Common myeloid progenitor, CD34-positive (primary cell): ENCODE data around the gene ANO5.

Experiments
- CTCF ChIA-PET: fragments of 350-600 bp; sonication (Branson Sonifier 250); formaldehyde crosslinking; loops from one replicate; lab custom pipeline; 2021; ENCODE audit warnings: antibody characterized with exemption; lab: Charles Lee
- POLR2A ChIA-PET: fragments of 350-600 bp; sonication (Branson Sonifier 250); formaldehyde crosslinking; loops from one replicate; lab custom pipeline; 2021; ENCODE audit warnings: antibody characterized with exemption; lab: Charles Lee
- DNase-seq, 3 donors: peaks; one replicate each; pipeline versions ENCODE4 v3.0.0 to v3.0.0-alpha.2; 2013
- H3K27ac ChIP-seq, 2 experiments: 1 replicate in 1 of 2; 2 replicates in 1 of 2; pipeline ENCODE4 v1.7.0; 2013; ENCODE audit warnings: inconsistent platforms in 2 of 2, low read length in 2 of 2, mild to moderate bottlenecking in 2 of 2, low read depth in 1 of 2, moderate library complexity in 1 of 2; ENCODE audit not compliant: severe bottlenecking in 2 of 2, insufficient read depth in 1 of 2, poor library complexity in 1 of 2
- H3K27me3 ChIP-seq, 5 experiments: replicated peaks in 2 of 5; 1 replicate in 3 of 5; 2 replicates in 2 of 5; pipeline versions ENCODE4 v1.6.1 to v1.7.0; 2013; ENCODE audit warnings: low read length in 4 of 5, mild to moderate bottlenecking in 2 of 5, moderate library complexity in 2 of 5, inconsistent platforms in 1 of 5; ENCODE audit not compliant: insufficient read depth in 5 of 5, control insufficient read depth in 4 of 5
- H3K36me3 ChIP-seq, 4 experiments: 1 replicate in 2 of 4; 2 replicates in 2 of 4; pipeline versions ENCODE4 v1.6.1 to v1.7.0; 2013; ENCODE audit warnings: low read length in 3 of 4, control low read depth in 1 of 4, mild to moderate bottlenecking in 1 of 4; ENCODE audit not compliant: control insufficient read depth in 4 of 4, insufficient read depth in 4 of 4
- H3K4me1 ChIP-seq, 4 experiments: 1 replicate in 3 of 4; 2 replicates in 1 of 4; pipeline versions ENCODE4 v1.6.1 to v1.7.1; 2013; ENCODE audit warnings: low read length in 3 of 4, mild to moderate bottlenecking in 3 of 4, control low read depth in 1 of 4, inconsistent platforms in 1 of 4, moderate library complexity in 1 of 4; ENCODE audit not compliant: control insufficient read depth in 4 of 4, insufficient read depth in 4 of 4; ENCODE audit errors: control extremely low read depth in 1 of 4
- H3K4me3 ChIP-seq, 7 experiments: 1 replicate in 4 of 7; 2 replicates in 3 of 7; pipeline versions ENCODE4 v1.5.1 to v1.7.0; 2013; ENCODE audit warnings: mild to moderate bottlenecking in 7 of 7, low read length in 6 of 7, moderate library complexity in 6 of 7, inconsistent platforms in 2 of 7, low read depth in 2 of 7, control low read depth in 1 of 7; ENCODE audit not compliant: insufficient read depth in 4 of 7, control insufficient read depth in 1 of 7; ENCODE audit errors: extremely low read depth in 1 of 7
- H3K9me3 ChIP-seq, 5 experiments: 1 replicate in 4 of 5; 2 replicates in 1 of 5; pipeline versions ENCODE4 v1.6.1 to v1.7.1; 2013; ENCODE audit warnings: low read length in 4 of 5, mild to moderate bottlenecking in 2 of 5, inconsistent platforms in 1 of 5, low read depth in 1 of 5, moderate library complexity in 1 of 5; ENCODE audit not compliant: control insufficient read depth in 4 of 5, insufficient read depth in 2 of 5; ENCODE audit errors: control extremely low read depth in 1 of 5
- WGBS: methylation state at CpG from one replicate; pipeline ENCODE4 v1.1.5; 2013; ENCODE audit not compliant: insufficient coverage; 5-methylcytosine and 5-hydroxymethylcytosine counted together

The ANO5 gene

DNA sequence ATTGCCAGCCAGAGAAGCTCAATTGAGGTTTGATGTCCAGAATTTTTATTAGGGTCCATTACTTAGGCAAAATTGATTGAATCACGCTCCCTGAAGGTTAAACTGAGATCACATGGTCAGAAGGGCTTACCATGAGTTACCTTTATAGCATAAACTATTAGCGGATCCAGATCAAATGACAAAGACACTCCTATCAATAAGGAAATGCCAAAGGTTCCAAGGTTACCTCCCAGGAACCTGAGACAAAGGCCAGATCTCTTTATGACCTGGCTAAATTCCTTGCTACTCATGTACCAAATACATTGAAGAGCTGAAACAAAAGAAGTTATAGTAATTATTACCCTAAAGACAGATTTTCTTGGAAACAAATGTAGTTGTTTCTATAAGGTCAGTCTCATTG, 27.8 kb upstream of the ANO5 start:
- Histone ChIP-seq H3K36me3 (no peaks in the 10 kb centered on the region), H3K9me3 (no peaks in the 10 kb centered on the region), H3K4me3 (no peak overlapping the region), H3K27me3 (no peaks in the 10 kb centered on the region), H3K27ac (no peak overlapping the region), H3K4me1 (peaks cover 0 to 13% (median 9%) of the 10 kb centered on the region in 4 experiments)
- ChIA-PET POLR2A (no interaction called here), CTCF (interaction anchor here (0.9 kb wide), 1 partner anchor 14 kb away, joined by 3 read pairs; no protein-coding TSS in a partner anchor)
- 93% methylated on average over 2 of the region's 2 CpGs for WGBS
- no peak for DNase-seq

DNA sequence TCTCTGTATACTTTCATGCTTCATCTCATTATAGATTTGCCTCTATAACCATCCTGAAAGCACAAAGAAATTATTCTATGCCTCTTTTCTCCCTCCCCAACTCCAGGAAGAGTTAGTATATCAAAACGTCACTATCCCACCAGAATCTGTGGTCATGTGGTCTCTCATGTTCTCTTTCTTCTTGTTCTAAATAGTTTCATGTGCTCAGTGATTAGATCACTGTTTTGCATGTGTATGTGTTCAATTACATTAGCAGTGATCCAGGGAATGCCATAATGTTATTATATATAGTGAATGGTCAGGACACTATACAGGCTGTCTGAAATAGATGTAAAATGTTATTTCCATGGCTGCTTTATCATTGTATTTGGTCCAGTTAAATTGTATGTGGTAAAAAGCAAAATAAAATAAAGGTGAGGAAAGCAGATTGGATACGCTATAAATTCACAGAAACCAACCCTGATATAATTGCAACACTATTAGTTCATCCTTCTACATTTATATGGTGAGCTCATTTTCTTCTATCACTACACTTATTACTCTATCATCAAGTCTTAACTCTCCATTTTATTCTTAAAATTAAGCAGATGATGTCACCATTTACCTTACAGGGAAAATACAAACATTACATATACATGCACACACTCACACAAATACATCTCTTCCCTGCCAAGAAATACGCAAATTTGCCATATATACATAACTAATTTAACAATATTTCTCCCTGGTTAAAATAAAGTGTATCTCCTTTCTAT, 26.9 kb upstream of the ANO5 start:
- CTCF ChIA-PET = interaction anchor here (0.9 kb wide), 1 partner anchor 14 kb away, joined by 3 read pairs; no protein-coding TSS in a partner anchor
- H3K4me3 ChIP-seq = no peak overlapping the region
- no peaks in the 10 kb centered on the region for H3K9me3 ChIP-seq
- no CpG with 5 or more reads among the region's 3 CpGs for WGBS
- H3K27ac ChIP-seq = no peak overlapping the region
- no peak for DNase-seq
- H3K36me3 ChIP-seq = no peaks in the 10 kb centered on the region
- POLR2A ChIA-PET = no interaction called here
- peaks cover 0 to 13% (median 9%) of the 10 kb centered on the region in 4 experiments for H3K4me1 ChIP-seq
- no peaks in the 10 kb centered on the region for H3K27me3 ChIP-seq

DNA sequence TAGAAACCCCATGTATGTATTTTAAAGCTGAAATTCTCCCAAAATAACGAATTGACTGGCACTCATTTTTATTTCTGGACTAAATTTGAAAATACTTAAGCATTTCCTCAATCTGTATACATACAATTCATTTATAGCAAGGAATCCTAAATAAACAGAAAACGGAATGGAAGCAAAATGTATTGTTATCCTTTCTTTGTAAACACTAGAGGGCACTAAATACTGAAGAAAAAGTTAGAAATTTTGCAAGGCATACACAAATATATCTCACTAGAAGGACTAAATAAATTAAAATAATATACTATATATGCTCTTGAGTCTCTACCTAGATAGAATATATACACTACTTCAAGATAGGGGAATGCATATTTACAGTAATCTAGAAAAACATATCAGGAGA, 23.1 kb upstream of the ANO5 start:
- ChIA-PET POLR2A (no interaction called here), CTCF (interaction anchor here (0.8 to 3.8 kb wide), 7 partner anchors 15 to 135 kb away, joined by 3 to 26 read pairs (median 5); partner anchors contain the start of gene ANO5)
- H3K4me1 ChIP-seq = no peaks in the 10 kb centered on the region
- no peak overlapping the region for H3K27ac ChIP-seq
- no peaks in the 10 kb centered on the region for H3K36me3 ChIP-seq
- peak in 2 of 3 donors; percentile 19 to 28 for DNase-seq
- whole genome bisulfite sequencing = 0% methylated on average over 1 of the region's 2 CpGs
- H3K9me3 ChIP-seq = no peaks in the 10 kb centered on the region
- no peak overlapping the region for H3K4me3 ChIP-seq
- H3K27me3 ChIP-seq = no peaks in the 10 kb centered on the region

DNA sequence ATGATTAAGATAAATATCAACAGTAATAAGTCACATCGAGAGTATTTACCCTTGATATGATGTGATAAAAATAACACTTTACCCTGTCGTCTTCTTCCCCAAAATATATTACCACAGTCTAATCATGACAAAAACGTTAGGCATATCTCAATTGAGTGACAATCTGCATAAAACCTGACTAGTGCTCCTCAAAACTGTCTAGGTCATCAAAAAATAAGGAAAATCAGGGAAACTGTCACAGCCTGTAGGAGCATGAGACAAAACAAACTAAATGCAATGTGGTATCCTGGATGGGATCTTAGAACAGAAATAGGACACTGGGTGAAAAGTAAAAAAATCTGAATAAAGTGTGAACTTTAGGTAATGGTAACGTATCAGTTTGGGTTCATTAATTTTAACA, 19.4 kb upstream of the ANO5 start:
- no peaks in the 10 kb centered on the region for H3K4me1 ChIP-seq
- H3K4me3 ChIP-seq = no peak overlapping the region
- ChIA-PET POLR2A (no interaction called here), CTCF (no interaction called here)
- DNase-seq = no peak
- H3K36me3 ChIP-seq = no peaks in the 10 kb centered on the region
- H3K9me3 ChIP-seq = no peaks in the 10 kb centered on the region
- no peak overlapping the region for H3K27ac ChIP-seq
- WGBS = 25% methylated on average over 1 of the region's 4 CpGs
- no peaks in the 10 kb centered on the region for H3K27me3 ChIP-seq

DNA sequence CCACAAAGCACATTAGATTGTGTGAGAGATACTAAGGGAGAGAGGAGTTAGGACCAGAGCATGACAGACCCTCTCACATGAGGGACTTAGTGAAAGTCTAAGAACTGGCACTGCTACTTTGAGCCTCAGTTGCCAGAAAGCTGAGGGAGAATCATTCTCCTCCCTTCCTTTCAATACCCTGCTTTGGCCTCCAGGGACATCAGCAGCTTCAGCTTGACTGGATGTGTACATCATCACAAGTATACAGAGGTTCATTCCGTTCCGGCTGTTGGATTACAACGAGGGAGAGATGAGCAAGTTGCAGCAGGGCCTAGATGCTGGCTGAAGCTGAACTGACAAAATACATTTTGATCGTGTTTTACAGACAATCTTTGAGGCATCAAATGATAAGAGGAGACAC, 15.7 kb upstream of the ANO5 start:
- no peaks in the 10 kb centered on the region for H3K36me3 ChIP-seq
- POLR2A ChIA-PET = no interaction called here
- H3K9me3 ChIP-seq = no peaks in the 10 kb centered on the region
- no peak overlapping the region for H3K4me3 ChIP-seq
- CTCF ChIA-PET = interaction anchor here (0.6 kb wide), 1 partner anchor 68 kb away, joined by 3 read pairs; no protein-coding TSS in a partner anchor
- 95% methylated on average over 4 of the region's 4 CpGs for WGBS
- no peaks in the 10 kb centered on the region for H3K4me1 ChIP-seq
- DNase-seq = no peak
- no peaks in the 10 kb centered on the region for H3K27me3 ChIP-seq
- no peak overlapping the region for H3K27ac ChIP-seq

DNA sequence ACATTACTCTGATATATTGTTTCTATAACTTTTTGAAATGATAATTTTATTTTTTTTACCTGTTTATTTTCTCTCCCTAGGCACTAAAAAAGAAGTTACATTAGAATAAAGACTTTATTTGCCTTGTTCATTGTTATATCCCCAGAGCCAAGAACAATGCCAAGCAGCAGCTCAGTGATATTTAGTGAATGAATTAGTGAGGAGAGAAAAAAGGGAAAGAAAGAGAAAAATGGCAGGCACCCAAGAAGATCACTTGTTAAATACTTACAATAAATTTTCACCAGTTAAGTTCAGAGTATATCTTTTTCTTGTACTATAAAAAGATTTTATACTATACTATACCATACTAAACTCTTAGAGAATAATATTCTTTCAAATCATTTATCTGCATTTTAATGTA, 13.3 kb upstream of the ANO5 start:
- peaks cover 0 to 3% (median 0%) of the 10 kb centered on the region in 5 experiments for H3K27me3 ChIP-seq
- no peaks in the 10 kb centered on the region for H3K36me3 ChIP-seq
- H3K27ac ChIP-seq = no peak overlapping the region
- H3K9me3 ChIP-seq = no peaks in the 10 kb centered on the region
- no peaks in the 10 kb centered on the region for H3K4me1 ChIP-seq
- DNase-seq = no peak
- no peak overlapping the region for H3K4me3 ChIP-seq
- ChIA-PET POLR2A (no interaction called here), CTCF (interaction anchor here (1.6 kb wide), 1 partner anchor 9 kb away, joined by 3 read pairs; no protein-coding TSS in a partner anchor)

DNA sequence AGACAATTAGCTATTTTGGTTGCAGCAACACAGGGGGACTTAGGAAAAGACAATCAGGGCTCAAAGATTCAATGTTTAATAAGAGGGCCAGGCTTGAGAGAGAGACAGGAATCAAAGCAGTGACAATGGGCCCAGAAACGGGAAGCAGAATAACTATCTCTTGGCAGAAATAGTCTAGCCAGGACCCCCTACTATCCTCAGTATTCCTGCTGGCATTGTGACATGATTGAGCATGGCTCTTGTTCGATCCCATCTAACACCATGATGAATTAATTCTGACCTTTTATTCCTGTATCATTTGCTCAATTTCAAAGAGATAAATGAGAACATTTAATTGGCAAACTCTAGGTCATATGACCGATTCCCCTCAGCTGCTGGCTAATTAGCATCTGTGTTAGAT, 12.8 kb upstream of the ANO5 start:
- no peak for DNase-seq
- POLR2A ChIA-PET = no interaction called here
- 89% methylated on average over 2 of the region's 3 CpGs for WGBS
- Histone ChIP-seq H3K27me3 (peaks cover 0 to 3% (median 0%) of the 10 kb centered on the region in 5 experiments), H3K4me1 (no peaks in the 10 kb centered on the region), H3K27ac (no peak overlapping the region), H3K36me3 (no peaks in the 10 kb centered on the region), H3K9me3 (no peaks in the 10 kb centered on the region), H3K4me3 (no peak overlapping the region)
- CTCF ChIA-PET = interaction anchor here (1.6 kb wide), 1 partner anchor 9 kb away, joined by 3 read pairs; no protein-coding TSS in a partner anchor
